OCI-LY7 (cell line): ENCODE data around the gene ALK.

Experiments
- EZH2phosphoT487 ChIP-seq: fragments of 200-600 bp; sonication (generic); IDR thresholded peaks from 2 replicates; pipeline ENCODE4 v1.6.1; 2018; ENCODE audit warnings: low read depth, borderline replicate concordance, mild to moderate bottlenecking, mixed run types, antibody characterized with exemption, low read length, moderate library complexity, mixed read lengths
- TF ChIP-seq, protein P1 (sequence below): fragments of 200-600 bp; sonication (generic); conservative IDR thresholded peaks from 2 replicates; pipeline ENCODE4 v1.5.1; 2014; ENCODE audit warnings: mild to moderate bottlenecking, antibody characterized with exemption, low read length, moderate library complexity, mixed read lengths

DNA sequence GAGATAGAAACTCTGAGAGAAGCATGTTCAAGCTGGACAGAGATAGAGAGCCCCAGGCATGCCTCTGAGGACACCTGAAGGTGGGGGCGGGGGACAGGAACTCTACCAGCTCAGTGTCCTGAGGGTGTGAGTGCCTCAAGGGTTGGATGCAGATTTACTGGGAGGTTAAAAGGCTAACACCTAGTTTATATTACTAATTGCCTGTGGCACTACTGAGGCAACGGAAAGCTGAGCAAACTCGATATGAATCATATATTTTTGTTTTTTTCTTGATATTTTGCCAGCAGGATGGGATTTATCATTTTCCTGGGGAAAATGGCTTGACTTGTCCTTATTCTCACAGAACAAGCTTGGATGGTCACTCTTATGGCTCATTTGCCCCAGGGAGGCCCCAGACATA lies 319.5 kb downstream of the ALK start:
- TF ChIP-seq, protein P1, sequence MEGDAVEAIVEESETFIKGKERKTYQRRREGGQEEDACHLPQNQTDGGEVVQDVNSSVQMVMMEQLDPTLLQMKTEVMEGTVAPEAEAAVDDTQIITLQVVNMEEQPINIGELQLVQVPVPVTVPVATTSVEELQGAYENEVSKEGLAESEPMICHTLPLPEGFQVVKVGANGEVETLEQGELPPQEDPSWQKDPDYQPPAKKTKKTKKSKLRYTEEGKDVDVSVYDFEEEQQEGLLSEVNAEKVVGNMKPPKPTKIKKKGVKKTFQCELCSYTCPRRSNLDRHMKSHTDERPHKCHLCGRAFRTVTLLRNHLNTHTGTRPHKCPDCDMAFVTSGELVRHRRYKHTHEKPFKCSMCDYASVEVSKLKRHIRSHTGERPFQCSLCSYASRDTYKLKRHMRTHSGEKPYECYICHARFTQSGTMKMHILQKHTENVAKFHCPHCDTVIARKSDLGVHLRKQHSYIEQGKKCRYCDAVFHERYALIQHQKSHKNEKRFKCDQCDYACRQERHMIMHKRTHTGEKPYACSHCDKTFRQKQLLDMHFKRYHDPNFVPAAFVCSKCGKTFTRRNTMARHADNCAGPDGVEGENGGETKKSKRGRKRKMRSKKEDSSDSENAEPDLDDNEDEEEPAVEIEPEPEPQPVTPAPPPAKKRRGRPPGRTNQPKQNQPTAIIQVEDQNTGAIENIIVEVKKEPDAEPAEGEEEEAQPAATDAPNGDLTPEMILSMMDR: no peak
- TF ChIP-seq EZH2phosphoT487: no peak
